ENCODE results near the gene MTG1. TPM values are rescaled to one million over a fixed set of nuclear protein-coding genes. Genes with fewer than 3 reads are reported as not detected.
"Not testable (repeated sequence)": the region's sequence is repeated elsewhere in the genome, so short reads cannot be mapped to it uniquely, and the experiment has no call there.

Gene MTG1
- polyA plus RNA-seq, 4 donors, result 63.9 to 73.6 (median 67.1) TPM

DNA sequence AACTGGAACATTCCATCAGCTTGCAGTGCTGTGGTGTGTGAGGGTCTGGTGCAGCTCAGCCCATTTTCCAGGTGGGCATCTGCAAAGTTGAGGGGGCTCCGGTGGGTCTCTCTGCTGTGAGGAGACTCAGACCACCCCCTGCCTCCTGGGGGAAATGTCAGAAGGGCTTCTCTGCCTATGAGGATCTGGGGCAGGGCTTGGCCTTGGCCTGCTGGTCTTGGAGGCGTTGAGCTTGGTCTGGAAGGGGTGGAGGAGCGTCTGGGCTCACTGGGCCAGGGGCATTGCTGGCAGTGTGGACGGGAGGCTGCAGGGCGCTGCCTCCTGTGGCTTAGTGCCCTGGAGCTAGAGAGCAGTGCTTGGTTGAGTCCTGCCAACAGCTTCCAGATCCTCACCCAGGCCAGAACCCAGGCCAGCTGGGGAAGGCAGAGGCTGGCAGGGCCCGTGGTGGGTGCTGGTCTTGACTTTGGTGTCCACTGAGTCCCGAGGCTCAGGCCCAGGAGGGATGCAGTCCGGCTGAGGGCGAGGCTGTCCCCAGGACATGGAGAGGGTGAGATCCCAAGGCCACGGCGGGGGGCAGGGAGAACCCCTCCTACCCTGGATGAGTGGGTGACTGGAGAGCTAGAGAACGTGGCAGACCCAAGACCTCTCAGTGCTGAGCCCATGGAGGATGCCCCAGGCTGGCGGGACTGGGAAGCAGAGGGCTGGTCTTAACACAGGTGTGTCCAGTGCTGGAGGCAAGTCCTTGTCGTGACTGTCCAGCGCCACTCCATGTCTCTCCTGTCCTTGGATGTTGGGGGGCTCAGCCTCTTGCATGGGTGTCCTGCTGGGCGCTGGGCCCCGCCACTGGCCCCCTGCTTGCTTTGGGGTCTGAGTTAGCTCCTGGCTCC lies 27.6 kb downstream of the MTG1 start:
- no peak for DNase-seq (ENCODE audit: low read depth in 4 of 4, low spot score in 3 of 4)

DNA sequence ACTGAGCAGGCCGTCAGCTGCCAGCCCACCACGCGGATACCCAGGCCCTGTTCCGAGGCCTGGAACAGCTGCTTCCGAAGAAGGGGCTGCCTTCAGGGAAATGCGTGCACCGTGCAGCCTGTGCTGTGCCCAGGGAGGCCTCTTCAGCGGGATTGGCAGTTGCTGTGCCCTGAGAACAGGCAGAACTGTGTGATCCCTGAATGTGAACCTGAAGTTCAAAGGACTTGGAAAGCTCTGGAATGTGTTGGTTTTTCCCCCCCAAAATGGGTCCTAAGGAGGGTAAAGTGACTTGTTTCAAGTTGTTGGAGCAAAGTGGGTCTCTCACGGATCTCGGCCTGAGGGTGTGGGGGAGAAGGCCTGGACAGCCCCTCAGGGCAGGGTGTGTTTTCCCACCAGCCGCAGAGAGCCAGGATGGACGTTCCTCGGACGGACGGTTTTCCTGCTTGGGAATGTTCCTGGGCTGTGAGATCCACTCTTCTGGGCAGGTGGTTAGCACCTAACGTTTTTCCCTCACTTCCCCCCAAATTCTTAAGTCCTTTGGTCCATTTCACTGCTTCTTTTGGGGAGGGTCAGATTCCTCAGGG lies 28.4 kb downstream of the MTG1 start:
- DNase-seq (ENCODE audit: low read depth in 4 of 4, low spot score in 3 of 4), result no peak

DNA sequence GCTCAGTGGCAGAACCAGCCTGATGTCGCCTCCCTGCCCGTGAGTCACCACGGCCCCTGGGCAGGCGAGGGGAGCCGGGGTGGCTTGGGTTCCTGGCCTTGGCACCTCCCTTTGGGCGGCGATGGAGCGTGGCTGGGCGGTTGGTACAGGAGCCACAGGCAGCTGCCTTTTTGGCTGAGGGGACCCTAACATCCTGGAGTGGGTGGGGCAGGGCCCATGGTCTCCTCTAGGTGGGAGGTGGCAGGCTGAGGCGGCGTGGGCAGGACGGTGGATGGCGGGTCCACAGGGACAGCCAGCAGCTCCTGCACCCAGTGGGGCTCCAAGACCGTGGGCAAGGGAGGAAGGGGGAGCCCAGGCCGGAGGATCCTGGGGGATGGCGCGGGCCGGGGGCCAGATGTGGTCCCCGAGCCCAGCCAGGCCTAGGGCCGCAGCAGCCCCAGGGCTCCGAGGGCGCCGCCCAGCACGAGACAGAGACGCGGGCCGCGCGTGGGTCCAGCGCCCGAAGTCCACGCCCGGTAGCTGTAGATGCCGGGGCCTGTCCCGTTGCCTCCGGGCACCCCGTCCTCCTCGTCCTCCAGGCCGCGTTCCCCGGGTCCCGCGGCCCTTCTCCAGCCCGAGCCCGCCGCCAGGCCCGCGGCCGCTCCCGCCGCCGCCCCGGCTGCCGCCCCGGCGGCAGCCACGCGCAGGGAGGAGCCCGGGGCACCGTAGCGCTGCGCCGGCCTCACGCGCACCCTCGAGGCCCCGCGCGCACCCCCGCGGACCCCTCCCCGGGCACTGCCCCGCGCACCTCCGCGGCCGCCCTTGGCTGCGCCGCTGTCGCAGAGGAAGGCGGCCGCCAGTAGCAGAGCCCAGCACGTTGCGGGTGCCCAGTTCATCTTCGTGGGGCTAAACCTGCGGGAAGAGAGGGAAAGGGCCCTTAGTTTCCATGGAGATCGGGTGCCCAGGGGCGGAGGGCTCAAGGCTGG lies 29.1 kb downstream of the MTG1 start:
- DNase-seq (ENCODE audit: low read depth in 4 of 4, low spot score in 3 of 4), result no peak

DNA sequence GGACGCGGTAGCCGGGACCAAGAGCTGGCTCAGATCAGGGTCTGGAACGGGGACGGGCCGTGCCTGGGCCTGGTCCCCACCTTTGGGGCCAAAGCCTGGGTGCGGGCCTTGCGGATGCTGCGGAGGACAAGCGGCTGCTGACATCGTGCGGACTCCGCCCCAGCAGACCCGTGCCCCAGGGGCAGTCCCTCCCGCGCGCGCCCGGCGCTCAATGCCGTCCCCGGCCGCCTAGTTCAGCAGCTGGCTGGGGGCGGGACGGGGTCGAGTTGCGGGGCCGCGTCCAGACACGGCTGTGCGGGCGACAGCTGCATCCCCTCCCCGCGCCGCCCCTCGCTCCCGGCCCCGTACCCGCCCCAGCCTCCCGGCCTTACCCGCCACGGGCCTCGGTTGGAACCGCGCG lies 30.1 kb downstream of the MTG1 start:
- DNase-seq (ENCODE audit: low read depth in 4 of 4, low spot score in 3 of 4), result not testable (repeated sequence)

DNA sequence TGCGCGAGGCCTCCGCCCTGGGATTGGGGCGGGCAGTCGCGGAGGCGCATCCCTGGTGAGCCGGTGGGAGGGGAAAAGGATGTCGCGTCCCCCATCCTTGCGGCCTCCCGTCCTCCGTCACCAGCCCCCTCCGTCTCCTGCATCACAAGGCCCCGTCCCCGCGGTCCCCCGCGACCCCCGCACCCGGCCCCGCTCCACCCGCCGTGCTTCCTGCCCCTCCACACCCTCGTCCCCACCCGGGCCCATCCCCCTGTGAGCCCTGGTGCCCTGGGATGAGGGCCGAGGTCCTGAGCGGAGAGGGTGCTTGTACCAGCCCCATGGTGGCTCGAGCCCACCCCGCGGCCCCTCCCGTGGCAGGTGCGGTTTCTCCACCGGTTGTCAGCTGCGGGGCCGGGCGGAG lies 30.6 kb downstream of the MTG1 start, which contains the start of gene SPRN:
Gene SPRN, minus strand, starts transcription at position 25 of the 400 bp plus-strand sequence. CDS start 944 bp downstream, outside the sequence.
- not testable (repeated sequence) for DNase-seq (ENCODE audit: low read depth in 4 of 4, low spot score in 3 of 4)

DNA sequence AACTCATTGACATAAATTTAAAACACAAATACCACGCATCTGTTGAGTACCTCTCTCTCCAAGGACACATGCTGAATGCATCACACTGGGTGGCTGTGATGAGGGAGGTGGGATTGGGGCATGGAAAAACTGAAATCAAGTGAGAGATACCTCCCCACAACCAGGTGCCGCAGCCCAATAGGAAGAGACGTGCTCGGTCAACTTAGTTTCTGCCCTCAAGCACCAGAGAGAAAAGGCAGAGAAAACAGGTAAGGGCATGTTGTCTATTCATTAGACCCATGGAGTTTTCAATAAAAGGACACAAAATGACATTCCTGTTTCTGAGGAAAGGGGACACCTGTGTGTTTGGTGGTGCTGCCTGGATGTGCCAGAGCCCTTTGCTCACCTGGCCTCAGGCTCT lies 35.6 kb downstream of the MTG1 start:
- not testable (repeated sequence) for DNase-seq (ENCODE audit: low read depth in 4 of 4, low spot score in 3 of 4)

DNA sequence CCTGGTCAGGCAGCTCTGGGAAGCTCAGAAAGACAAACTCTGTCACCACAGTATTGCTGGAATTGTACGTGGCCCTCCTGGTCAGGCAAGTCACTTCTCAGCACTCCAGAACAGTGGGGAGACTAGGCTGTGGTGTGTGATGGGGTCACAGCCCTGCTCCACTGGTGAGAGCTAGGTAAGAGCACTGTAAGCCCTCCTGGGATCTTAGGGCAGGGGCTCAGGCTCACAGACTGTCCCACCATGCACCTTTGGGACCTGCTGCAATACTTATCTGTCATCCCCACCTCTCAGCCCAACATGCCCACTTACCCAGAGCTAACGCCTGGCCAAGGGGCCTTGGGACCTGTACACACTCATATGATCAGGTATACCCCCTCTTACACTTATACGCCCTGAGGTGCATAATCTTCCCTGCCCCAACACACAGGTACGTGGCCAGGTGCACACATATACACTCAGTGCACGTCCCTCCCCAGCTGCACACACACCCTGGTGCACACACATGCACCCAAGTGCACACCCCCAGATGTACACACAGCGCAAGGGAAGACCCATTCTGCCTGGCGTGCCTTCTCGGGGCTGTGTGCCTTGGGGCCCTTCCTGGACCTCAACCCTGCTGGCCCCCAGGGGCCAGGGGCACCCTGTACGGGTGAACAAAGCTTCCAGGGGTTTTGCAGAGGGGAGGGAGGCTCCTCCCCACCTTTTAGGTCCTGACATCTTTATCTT lies 38.1 kb downstream of the MTG1 start:
- not testable (repeated sequence) for DNase-seq (ENCODE audit: low read depth in 4 of 4, low spot score in 3 of 4)

DNA sequence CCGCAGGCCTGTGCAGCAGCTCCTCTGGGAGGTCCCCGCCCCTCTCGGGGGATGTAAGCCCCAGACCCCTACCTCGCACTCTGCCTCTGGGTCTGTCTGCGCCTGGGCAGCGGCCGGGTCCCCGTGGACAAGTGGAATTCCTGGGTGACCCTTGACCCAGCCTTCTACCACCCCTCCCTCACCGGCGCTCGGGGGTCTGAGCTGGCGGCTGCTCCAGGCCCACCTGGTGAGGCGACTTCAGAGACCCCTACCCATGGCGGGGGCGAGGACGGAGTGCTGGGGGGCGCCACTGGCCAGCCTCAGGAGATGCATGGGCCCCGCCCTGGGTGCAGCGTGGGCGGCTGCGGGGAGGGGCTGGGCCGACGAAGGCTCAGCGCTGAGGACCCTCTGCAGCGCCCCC lies 38.8 kb downstream of the MTG1 start:
- not testable (repeated sequence) for DNase-seq (ENCODE audit: low read depth in 4 of 4, low spot score in 3 of 4)

DNA sequence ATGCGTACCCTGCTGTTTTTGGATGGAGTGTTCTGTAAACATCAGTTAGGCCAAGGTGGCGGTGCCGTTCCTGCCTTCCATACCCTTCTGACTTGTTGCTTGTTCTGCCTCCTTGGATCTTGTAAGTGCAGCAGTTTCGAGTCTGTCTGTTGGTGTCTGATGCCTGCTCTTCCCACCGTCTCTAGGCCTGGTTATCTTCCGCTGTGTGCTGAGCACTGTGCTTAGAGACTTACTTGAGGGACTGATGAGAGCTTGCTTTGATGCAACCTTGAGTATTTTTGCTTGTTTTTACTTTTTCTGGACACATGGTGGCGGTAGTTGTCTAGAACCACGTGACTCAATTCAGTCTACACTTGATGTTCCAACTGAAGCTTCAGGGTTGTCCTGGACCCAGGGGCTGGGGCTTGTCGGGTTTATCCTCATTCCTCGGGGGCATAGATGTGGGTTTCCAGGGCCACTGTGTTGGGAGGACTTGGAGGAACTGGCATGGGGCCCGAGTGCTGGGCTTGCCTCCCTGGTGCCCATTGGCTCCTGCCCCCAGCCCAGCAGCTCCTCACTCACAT lies 44.8 kb downstream of the MTG1 start:
- DNase-seq (ENCODE audit: low read depth in 4 of 4, low spot score in 3 of 4), result no peak

DNA sequence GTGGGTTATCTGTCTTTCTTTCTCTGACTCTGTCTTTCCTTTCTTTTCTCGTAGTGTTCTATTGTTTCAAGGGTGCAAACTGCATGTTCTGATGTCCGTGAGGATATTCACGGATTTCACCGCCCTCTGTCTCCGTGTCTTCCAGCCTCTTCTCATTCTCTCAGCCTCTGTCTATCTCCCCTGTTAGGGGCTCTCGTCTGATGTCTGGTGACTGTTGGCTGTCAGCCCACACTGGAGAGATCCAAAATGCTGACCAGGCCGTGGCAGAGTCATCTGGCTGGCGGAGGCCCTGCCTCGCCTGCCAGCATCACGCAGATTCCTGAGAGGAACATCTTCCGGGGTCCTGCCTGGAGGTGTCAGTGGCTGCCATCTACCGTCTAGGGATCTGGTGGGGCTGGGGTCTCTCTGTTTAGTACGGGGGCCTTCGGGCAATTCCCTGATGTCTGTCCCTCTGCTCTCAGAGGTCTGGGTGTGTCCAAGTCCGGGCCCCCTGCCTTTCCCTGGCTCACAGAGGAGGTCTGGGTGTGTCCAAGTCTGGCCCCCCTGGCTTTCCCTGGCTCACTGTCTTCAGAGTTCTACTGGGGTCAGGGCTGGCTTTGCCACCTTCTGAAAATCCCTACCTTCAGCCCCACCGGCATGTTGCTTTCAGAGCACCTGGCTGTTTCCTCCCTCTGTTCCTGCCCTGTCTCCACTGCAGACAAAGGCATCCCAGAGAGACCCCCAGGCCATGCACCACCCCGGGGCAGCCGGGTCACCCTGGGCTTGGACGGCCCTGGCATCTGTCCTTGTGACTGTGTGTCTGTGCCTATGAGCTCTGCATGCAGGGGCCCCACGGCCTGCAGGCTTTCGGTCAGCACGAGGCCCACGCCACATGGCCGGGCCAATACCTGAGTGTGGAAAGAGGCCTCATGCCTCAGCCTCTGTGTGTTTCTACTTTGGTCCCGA lies 45.8 kb downstream of the MTG1 start:
- DNase-seq (ENCODE audit: low read depth in 4 of 4, low spot score in 3 of 4), result no peak

DNA sequence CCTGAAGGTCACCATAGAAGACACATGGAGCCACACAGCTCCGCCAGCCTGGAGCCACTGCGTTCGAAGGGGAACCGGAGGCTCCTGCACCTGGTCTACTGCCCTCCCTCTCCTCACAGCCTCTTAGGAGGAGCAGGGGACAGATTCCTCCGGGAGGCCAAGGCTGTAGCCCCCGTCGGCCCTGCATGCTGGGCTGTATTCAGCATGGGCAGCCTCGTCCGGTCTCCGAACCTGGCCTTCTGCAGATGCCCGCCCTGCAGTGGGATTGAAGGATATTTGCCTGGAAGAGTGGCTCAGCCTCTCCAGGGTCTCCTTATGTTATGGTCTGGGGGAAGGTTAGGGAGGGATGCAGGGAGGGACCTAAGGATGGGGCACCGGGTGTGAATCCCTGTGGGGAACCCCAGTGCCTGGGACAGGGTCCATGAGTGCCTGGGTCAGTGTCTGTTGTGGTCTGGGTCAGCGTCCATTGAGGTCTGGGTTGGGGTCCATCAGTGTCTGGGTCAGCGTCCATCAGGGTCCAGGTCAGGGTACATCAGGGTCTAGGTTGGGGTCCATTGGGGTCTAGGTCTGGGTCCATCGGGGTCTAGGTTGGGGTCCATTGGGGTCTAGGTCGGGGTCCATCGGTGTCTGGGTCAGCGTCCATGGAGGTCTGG lies 46.8 kb downstream of the MTG1 start:
- DNase-seq (ENCODE audit: low read depth in 4 of 4, low spot score in 3 of 4), result no peak

DNA sequence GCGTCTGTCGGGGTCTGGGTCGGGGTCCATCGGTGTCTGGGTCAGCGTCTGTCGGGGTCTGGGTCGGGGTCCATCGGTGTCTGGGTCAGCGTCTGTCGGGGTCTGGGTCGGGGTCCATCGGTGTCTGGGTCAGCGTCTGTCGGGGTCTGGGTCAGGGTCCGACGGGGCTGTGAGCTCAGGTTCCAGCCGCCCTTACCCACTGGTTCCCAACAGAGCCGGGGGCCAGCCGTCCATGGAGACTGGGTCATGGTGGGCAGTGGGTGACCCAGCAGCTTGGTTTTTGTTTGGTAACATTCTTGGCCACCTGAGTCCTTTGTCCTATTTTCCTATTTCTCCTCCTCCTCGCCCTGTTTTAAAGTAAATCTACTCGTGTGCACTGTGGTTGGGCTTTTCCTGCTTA lies 47.4 kb downstream of the MTG1 start:
- DNase-seq (ENCODE audit: low read depth in 4 of 4, low spot score in 3 of 4), result not testable (repeated sequence)

DNA sequence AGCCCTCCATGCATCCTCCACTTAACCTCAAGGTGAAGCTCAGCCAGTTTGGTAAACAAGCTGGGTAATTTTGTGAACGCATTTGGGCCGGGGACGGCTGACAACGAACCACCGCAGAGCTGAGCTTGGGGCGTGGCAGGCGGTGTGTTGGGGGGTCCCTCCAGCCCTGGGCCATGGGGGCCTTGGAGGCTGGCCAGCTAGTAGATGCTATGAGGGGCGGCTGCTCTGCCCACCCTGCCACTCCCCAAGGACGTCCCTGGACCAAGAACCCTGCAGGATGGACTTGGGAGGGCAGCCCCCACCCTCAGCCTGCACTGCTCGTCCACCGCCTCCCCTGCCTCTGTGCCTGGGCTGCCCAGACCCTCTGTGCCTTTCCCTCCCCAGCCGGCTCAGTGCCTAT lies 47.8 kb downstream of the MTG1 start:
- no peak for DNase-seq (ENCODE audit: low read depth in 4 of 4, low spot score in 3 of 4)

DNA sequence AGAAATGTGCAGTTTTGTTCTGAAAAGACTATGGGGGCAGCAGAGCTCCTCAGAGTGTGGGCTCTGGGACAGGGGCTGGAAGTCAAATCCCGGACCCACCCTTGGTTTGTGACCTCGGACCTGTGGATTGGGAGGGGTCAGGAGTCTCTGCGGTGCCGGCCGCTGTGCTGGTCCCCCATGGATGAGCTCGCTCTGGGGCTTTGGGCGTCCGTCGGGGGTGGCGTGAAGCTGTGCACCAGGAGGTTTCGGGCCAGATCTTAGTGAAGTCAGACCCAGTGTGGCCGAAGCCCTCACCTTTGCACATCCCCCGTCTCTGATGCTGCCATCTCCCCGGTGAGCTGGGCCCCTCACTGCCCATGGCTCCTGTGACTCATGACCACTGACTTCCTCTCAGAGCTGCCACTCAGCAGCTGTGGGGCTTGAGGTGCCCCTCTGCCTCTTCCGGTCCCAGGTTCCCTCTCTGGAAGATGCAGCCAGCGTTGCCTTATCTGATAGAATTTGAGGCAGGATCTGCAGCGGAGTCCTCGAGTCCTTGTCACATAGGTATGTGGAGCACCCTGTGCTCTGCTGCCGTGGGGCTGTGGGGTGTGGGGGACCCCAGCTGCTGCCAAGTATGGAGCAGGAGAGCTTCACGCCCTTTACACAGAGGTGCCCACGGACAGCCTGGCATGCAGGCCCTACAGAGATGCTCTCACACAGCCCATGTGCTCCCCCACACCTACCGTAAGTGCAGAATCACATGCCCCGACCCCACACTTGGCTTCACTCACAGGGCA lies 48.4 kb downstream of the MTG1 start:
- no peak for DNase-seq (ENCODE audit: low read depth in 4 of 4, low spot score in 3 of 4)

DNA sequence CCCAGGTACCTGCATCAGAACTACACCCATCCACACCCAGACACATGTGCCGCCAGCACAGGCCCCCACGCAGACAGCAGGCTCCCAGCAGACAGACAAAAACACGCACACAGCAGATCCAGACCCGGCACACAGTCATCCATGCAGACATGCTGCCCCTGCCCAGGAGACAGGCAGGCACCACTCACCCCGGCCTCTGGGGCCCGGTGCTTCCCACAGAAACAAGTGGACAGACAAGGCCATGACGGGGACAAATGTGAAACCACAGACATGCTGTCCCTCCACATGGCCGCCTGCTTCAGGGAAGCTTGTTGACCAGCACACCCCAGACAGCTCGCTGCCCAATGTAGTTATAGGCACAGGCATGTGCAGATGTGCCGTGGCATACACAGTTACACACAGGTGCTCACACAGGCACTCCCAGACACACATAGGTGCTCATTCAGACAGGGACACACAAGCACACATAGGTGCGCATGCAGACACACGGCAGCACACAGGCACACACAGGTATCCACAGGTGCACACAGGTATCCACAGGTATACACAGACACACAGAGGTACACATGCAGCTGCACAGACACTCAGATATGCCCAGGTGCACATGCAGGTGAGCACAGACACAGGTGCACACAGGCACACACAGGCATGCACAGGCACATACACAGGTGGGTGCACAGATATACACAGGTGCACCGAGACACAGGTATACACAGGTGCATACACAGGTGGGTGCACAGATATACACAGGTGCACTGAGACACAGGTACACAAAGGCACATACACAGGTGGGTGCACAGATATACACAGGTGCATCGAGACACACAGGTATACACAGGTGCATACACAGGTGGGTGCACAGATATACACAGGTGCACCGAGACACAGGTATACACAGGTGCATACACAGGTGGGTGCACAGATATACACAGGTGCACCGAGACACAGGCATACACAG lies 49.3 kb downstream of the MTG1 start:
- DNase-seq (ENCODE audit: low read depth in 4 of 4, low spot score in 3 of 4), result no peak
